H1 (cell line): Measurements from ENCODE around the gene FBXW8. TPM values are rescaled to one million over a fixed set of nuclear protein-coding genes. Genes with fewer than 3 reads are reported as not detected.

ENCODE experiments used
- CTCF ChIA-PET: fragments of 300-600 bp; sonication (Branson Sonifier 250); formaldehyde crosslinking; loops from one replicate; lab custom pipeline; 2021; ENCODE audit not compliant: partially characterized antibody; lab: Charles Lee
- POLR2A ChIA-PET: fragments of 300-600 bp; sonication (Branson Sonifier 250); formaldehyde crosslinking; loops from one replicate; lab custom pipeline; 2021; ENCODE audit warnings: inconsistent platforms; ENCODE audit not compliant: partially characterized antibody; lab: Charles Lee
- DNase-seq, 2 experiments: peaks; one replicate each; pipeline versions ENCODE4 v3.0.0 to v3.0.0-alpha.2; 2010 to 2022; ENCODE audit warnings: low spot score in 2 of 2, low read depth in 1 of 2, mixed read lengths in 1 of 2
- FAIRE-seq: peaks from 2 replicates; lab custom pipeline; 2011; peaks lifted over from hg19 to GRCh38; lab: Jason Lieb, UNC
- H2AFZ ChIP-seq: 2 replicates; pipeline ENCODE4 v1.8.1; 2012; ENCODE audit warnings: low read length, inconsistent platforms
- H2AK5ac ChIP-seq: 2 replicates; pipeline ENCODE4 v1.6.1; 2013; ENCODE audit warnings: low read depth, low read length
- H2BK120ac ChIP-seq: replicated peaks from 2 replicates; pipeline ENCODE3; 2013; ENCODE audit warnings: low read depth, low read length, inconsistent platforms
- H2BK12ac ChIP-seq: 2 replicates; pipeline ENCODE4 v1.6.1; 2013; ENCODE audit warnings: low read depth, low read length
- H2BK15ac ChIP-seq: 2 replicates; pipeline ENCODE4 v1.6.1; 2013; ENCODE audit warnings: low read length
- H2BK20ac ChIP-seq: 2 replicates; pipeline ENCODE4 v1.6.1; 2013; ENCODE audit warnings: low read length
- H2BK5ac ChIP-seq: 2 replicates; pipeline ENCODE4 v1.6.1; 2013; ENCODE audit warnings: low read depth, low read length
- H3K14ac ChIP-seq: 2 replicates; pipeline ENCODE4 v1.6.1; 2013; ENCODE audit warnings: inconsistent platforms; ENCODE audit not compliant: insufficient read length
- H3K18ac ChIP-seq: 2 replicates; pipeline ENCODE4 v1.6.1; 2013; ENCODE audit warnings: low read length; ENCODE audit errors: extremely low read depth
- H3K23ac ChIP-seq: 2 replicates; pipeline ENCODE4 v1.6.1; 2013; ENCODE audit warnings: inconsistent platforms; ENCODE audit not compliant: insufficient read length
- H3K23me2 ChIP-seq: 2 replicates; pipeline ENCODE4 v1.6.1; 2013; ENCODE audit warnings: low read depth, low read length
- H3K27ac ChIP-seq: 2 replicates; pipeline ENCODE4 v1.6.1; 2011; ENCODE audit warnings: low read depth, low read length, inconsistent platforms
- H3K27me3 ChIP-seq, 4 experiments: replicated peaks in 1 of 4; 1 replicate in 1 of 4; 2 replicates in 3 of 4; pipeline versions ENCODE4 v1.6.1 to v1.8.1; 2011 to 2013; ENCODE audit warnings: low read length in 3 of 4, mild to moderate bottlenecking in 3 of 4, inconsistent platforms in 2 of 4, mixed read lengths in 2 of 4, moderate library complexity in 1 of 4; ENCODE audit not compliant: control insufficient read depth in 3 of 4, insufficient read depth in 3 of 4; ENCODE audit errors: extremely low read depth in 1 of 4
- H3K36me3 ChIP-seq, 4 experiments: 2 replicates each; pipeline versions ENCODE4 v1.6.1 to v1.8.1; 2011 to 2013; ENCODE audit warnings: mild to moderate bottlenecking in 4 of 4, low read length in 3 of 4, moderate library complexity in 2 of 4, control low read depth in 1 of 4, inconsistent platforms in 1 of 4; ENCODE audit not compliant: insufficient read depth in 4 of 4, control insufficient read depth in 2 of 4
- H3K4ac ChIP-seq: replicated peaks from 2 replicates; pipeline ENCODE3; 2013; ENCODE audit warnings: low read length, low read depth, mixed read lengths, inconsistent platforms; ENCODE audit not compliant: insufficient read length
- H3K4me1 ChIP-seq, 4 experiments: replicated peaks in 1 of 4; 1 replicate in 1 of 4; 2 replicates in 3 of 4; pipeline versions ENCODE4 v1.6.1 to v1.8.1; 2011 to 2013; ENCODE audit warnings: low read length in 3 of 4, inconsistent platforms in 2 of 4, mixed read lengths in 1 of 4; ENCODE audit not compliant: insufficient read depth in 4 of 4, control insufficient read depth in 3 of 4
- H3K4me2 ChIP-seq, 2 experiments: 2 replicates each; pipeline versions ENCODE4 v1.6.1 to v1.8.1; 2011 to 2013; ENCODE audit warnings: low read depth in 2 of 2, low read length in 2 of 2, control low read depth in 1 of 2, inconsistent platforms in 1 of 2, mild to moderate bottlenecking in 1 of 2; ENCODE audit not compliant: insufficient read depth in 1 of 2
- H3K4me3 ChIP-seq, 4 experiments: fragments of 200-600, 300-600 bp in 1 of 4; sonication (generic), shearing (Covaris generic), sonication (Bioruptor Twin) in 1 of 4; 2 replicates each; pipeline versions ENCODE4 v1.5.1 to v1.8.1; 2011 to 2016; ENCODE audit warnings: low read length in 4 of 4, low read depth in 3 of 4, control low read depth in 2 of 4, inconsistent platforms in 2 of 4, mild to moderate bottlenecking in 2 of 4, mixed read lengths in 1 of 4, moderate library complexity in 1 of 4; ENCODE audit not compliant: insufficient read depth in 2 of 4; ENCODE audit errors: extremely low read depth in 1 of 4
- H3K56ac ChIP-seq: replicated peaks from 2 replicates; pipeline ENCODE3; 2013; ENCODE audit warnings: low read depth, mild to moderate bottlenecking, mixed read lengths, low read length, inconsistent platforms; ENCODE audit not compliant: insufficient read length
- H3K79me1 ChIP-seq: 2 replicates; pipeline ENCODE4 v1.6.1; 2013; ENCODE audit warnings: low read depth, low read length, control low read depth
- H3K79me2 ChIP-seq, 2 experiments: 2 replicates each; pipeline versions ENCODE4 v1.6.1 to v1.8.1; 2012 to 2013; ENCODE audit warnings: low read length in 2 of 2, mild to moderate bottlenecking in 2 of 2, inconsistent platforms in 1 of 2; ENCODE audit not compliant: insufficient read depth in 2 of 2, control insufficient read depth in 1 of 2
- H3K9ac ChIP-seq, 4 experiments: replicated peaks in 1 of 4; 1 replicate in 1 of 4; 2 replicates in 3 of 4; pipeline versions ENCODE4 v1.6.1 to v1.8.1; 2011 to 2013; ENCODE audit warnings: low read depth in 3 of 4, low read length in 3 of 4, control low read depth in 2 of 4, mild to moderate bottlenecking in 2 of 4, moderate library complexity in 2 of 4, inconsistent platforms in 1 of 4; ENCODE audit errors: extremely low read depth in 1 of 4
- H3K9me3 ChIP-seq, 2 experiments: 2 replicates each; pipeline versions ENCODE4 v1.6.1 to v1.8.1; 2012 to 2013; ENCODE audit warnings: mild to moderate bottlenecking in 2 of 2, moderate library complexity in 2 of 2, control low read depth in 1 of 2, inconsistent platforms in 1 of 2, low read depth in 1 of 2, low read length in 1 of 2, mixed read lengths in 1 of 2; ENCODE audit not compliant: insufficient read depth in 2 of 2
- H4K20me1 ChIP-seq, 2 experiments: replicated peaks in 1 of 2; 2 replicates each; pipeline versions ENCODE3 to v1.8.1; 2011 to 2013; ENCODE audit warnings: inconsistent platforms in 2 of 2, low read length in 2 of 2, mild to moderate bottlenecking in 1 of 2; ENCODE audit not compliant: insufficient read depth in 2 of 2, control insufficient read depth in 1 of 2
- H4K5ac ChIP-seq: 2 replicates; pipeline ENCODE4 v1.6.1; 2013; ENCODE audit warnings: low read length, low read depth, mixed read lengths, inconsistent platforms; ENCODE audit not compliant: insufficient read length
- H4K8ac ChIP-seq: 2 replicates; pipeline ENCODE4 v1.8.0; 2013; ENCODE audit warnings: mild to moderate bottlenecking, moderate library complexity, low read length, inconsistent platforms; ENCODE audit not compliant: insufficient read depth; ENCODE audit errors: extremely low read depth
- H4K91ac ChIP-seq: replicated peaks from 2 replicates; pipeline ENCODE3; 2013; ENCODE audit warnings: low read length, mixed read lengths, inconsistent platforms; ENCODE audit not compliant: insufficient read length
- ATF2 ChIP-seq: IDR thresholded peaks from 2 replicates; pipeline ENCODE4 v1.6.1; 2012; ENCODE audit warnings: low read length, inconsistent platforms
- BRCA1 ChIP-seq: IDR thresholded peaks from 2 replicates; pipeline ENCODE4 v1.6.1; 2012; ENCODE audit warnings: low read depth, low read length, improper control_type of control experiment
- CBX5 ChIP-seq: fragments of 300-800, 300-1000 bp; sonication (generic); IDR thresholded peaks from 2 replicates; pipeline ENCODE4 v1.7.1; 2016; ENCODE audit warnings: antibody characterized with exemption, low read length, low read depth
- GABPA ChIP-seq: IDR thresholded peaks from 2 replicates; pipeline ENCODE4 v1.6.1; 2011; ENCODE audit warnings: mild to moderate bottlenecking, low read length, moderate library complexity, borderline replicate concordance; ENCODE audit not compliant: insufficient read depth
- JUND ChIP-seq: IDR thresholded peaks from 2 replicates; pipeline ENCODE4 v1.6.1; 2011; ENCODE audit warnings: mild to moderate bottlenecking, improper control_type of control experiment, low read length
- POLR2A ChIP-seq, 2 experiments: IDR thresholded peaks; 1 replicate in 1 of 2; 2 replicates in 1 of 2; pipeline ENCODE4 v1.6.1; 2011; ENCODE audit warnings: low read depth in 2 of 2, low read length in 2 of 2, mild to moderate bottlenecking in 2 of 2; ENCODE audit errors: control extremely low read depth in 1 of 2
- SIN3A ChIP-seq, 2 experiments: IDR thresholded peaks in 1 of 2; conservative IDR thresholded peaks in 1 of 2; 2 replicates each; pipeline ENCODE4 v1.6.1; 2011 to 2012; ENCODE audit warnings: low read length in 2 of 2, improper control_type of control experiment in 1 of 2, low read depth in 1 of 2, mild to moderate bottlenecking in 1 of 2
- SP1 ChIP-seq: IDR thresholded peaks from 2 replicates; pipeline ENCODE4 v1.6.1; 2011; ENCODE audit warnings: low read depth, low read length
- TBP ChIP-seq: IDR thresholded peaks from 2 replicates; pipeline ENCODE4 v1.6.1; 2011; ENCODE audit warnings: low read depth, low read length, improper control_type of control experiment
- TCF12 ChIP-seq: IDR thresholded peaks from 2 replicates; pipeline ENCODE4 v1.6.1; 2011; ENCODE audit warnings: low read depth, mild to moderate bottlenecking, low read length
- USF2 ChIP-seq: IDR thresholded peaks from 2 replicates; pipeline ENCODE4 v1.6.1; 2011; ENCODE audit warnings: low read length, improper control_type of control experiment
- WGBS, 2 experiments: shearing (Covaris generic) in 1 of 2; methylation state at CpG; one replicate each; pipeline versions ENCODE4 v1.1.6 to v1.1.7; 2013 to 2015; ENCODE audit warnings: low lambda C conversion rate in 2 of 2, mixed read lengths in 2 of 2, inconsistent platforms in 1 of 2, low coverage in 1 of 2, missing lambda C conversion rate in 1 of 2; ENCODE audit not compliant: insufficient replicate concordance in 2 of 2, insufficient coverage in 1 of 2, insufficient read length in 1 of 2; ENCODE audit errors: extremely low coverage in 1 of 2, missing lambda C conversion rate in 1 of 2; 5-methylcytosine and 5-hydroxymethylcytosine counted together
- polyA plus RNA-seq, 7 experiments: library from polyadenylated mRNA; depleted of rRNA in 3 of 7; stranded (reverse) in 5 of 7; unstranded in 2 of 7; fragments of >200 nt in 5 of 7; fragments of 200-250 nt in 2 of 7; gene quantifications; 1 replicate in 5 of 7; 2 replicates in 1 of 7; 4 replicates in 1 of 7; pipeline versions ENCODE4 v1.2.1 to v1.2.3, GENCODE V29; 2011 to 2013; ENCODE audit warnings: missing spikeins in 2 of 7, mixed read lengths in 2 of 7
- total RNA-seq: library from RNA; stranded (reverse); fragmentation: NEBNext Ultra II Directional; extraction: Animal tissue kit (Norgen Biotek cat#: 25700); gene quantifications from 2 replicates; pipeline ENCODE4 v1.2.1, GENCODE V29; 2021

FBXW8 gene
- total and polyA plus RNA-seq, 2 of the 8 experiments (the other 6 are each of a cell fraction or from before 2014, with no cell fraction given) = 15.8 to 16.0 TPM

GRCh38 chr12:117061555-117062079, 150.9 kb downstream of the FBXW8 start:
- no peak for DNase-seq
- H2BK120ac ChIP-seq = no peak overlapping the region
- H2BK12ac ChIP-seq = peak overlapping the region; percentile 75; the same call in 1 of the 2 replicates
- no peak overlapping the region for H3K27ac ChIP-seq
- no peak overlapping the region for H3K56ac ChIP-seq
- 0 out of 2 replicates have a peak overlapping the region, but pooled peaks have one; percentile 24 for H2BK5ac ChIP-seq
- no peak overlapping the region for H3K4me2 ChIP-seq
- no peaks in the 10 kb centered on the region for H3K9me3 ChIP-seq
- H4K91ac ChIP-seq = no peak overlapping the region
- no peaks in the 10 kb centered on the region for H3K23me2 ChIP-seq
- no peak overlapping the region for H3K4ac ChIP-seq
- no peaks in the 10 kb centered on the region for H3K79me1 ChIP-seq
- H3K4me1 ChIP-seq = peaks cover 0 to 19% (median 12%) of the 10 kb centered on the region in 4 experiments; a peak in 6 of 7 replicates
- FAIRE-seq = no peak
- H3K18ac ChIP-seq = no peak overlapping the region
- H3K27me3 ChIP-seq = no peaks in the 10 kb centered on the region
- no peak overlapping the region for H3K23ac ChIP-seq
- H3K36me3 ChIP-seq = no peaks in the 10 kb centered on the region
- no peak overlapping the region for H2AK5ac ChIP-seq
- no peak overlapping the region for H2BK20ac ChIP-seq
- H4K5ac ChIP-seq = no peak overlapping the region
- no peak overlapping the region for H2AFZ ChIP-seq
- ChIA-PET POLR2A (no interaction called here), CTCF (interaction anchor here (0.6 to 2.8 kb wide), 5 partner anchors 9 to 1194 kb away, joined by 3 to 18 read pairs (median 3); no protein-coding TSS in a partner anchor)
- H3K79me2 ChIP-seq = no peaks in the 10 kb centered on the region
- 91% methylated on average over 4 of the region's 4 CpGs; no CpG with 5 or more reads in 1 of the 2 experiments for WGBS, 2 experiments
- H4K8ac ChIP-seq = no peak overlapping the region
- H3K14ac ChIP-seq = no peak overlapping the region
- H3K4me3 ChIP-seq = no peak overlapping the region
- H3K9ac ChIP-seq = no peak overlapping the region
- H2BK15ac ChIP-seq = no peak overlapping the region
- H4K20me1 ChIP-seq = no peaks in the 10 kb centered on the region
- TF ChIP-seq GABPA = no peak
- no peak for TF ChIP-seq USF2
- TF ChIP-seq SP1 = no peak
- TF ChIP-seq ATF2 = no peak
- no peak for TF ChIP-seq CBX5
- no peak for TF ChIP-seq POLR2A (IDR thresholded peaks at IDR 0.05; ENCODE audit: control extremely low read depth in 1 of 2, low read depth in 2 of 2, low read length in 2 of 2)
- no peak for TF ChIP-seq JUND
- TF ChIP-seq TCF12 = no peak
- no peak for TF ChIP-seq BRCA1
- TF ChIP-seq SIN3A (conservative IDR thresholded peaks at IDR 0.05 in 1 of 2, IDR thresholded peaks at IDR 0.05 in 1 of 2; ENCODE audit: low read depth in 1 of 2, low read length in 2 of 2) = no peak
- TF ChIP-seq TBP = no peak
